ENCODE results near the gene DNAAF3. TPM values are rescaled to one million over a fixed set of nuclear protein-coding genes. Genes with fewer than 3 reads are reported as not detected.

DNAAF3 gene
- total RNA-seq, 1 experiment from 2014 or later: 4.9 TPM

GRCh38 chr19:55209693-55210472 is 43.5 kb upstream of the DNAAF3 start:
- no peak for TF ChIP-seq CTCF (IDR thresholded peaks at IDR 0.05; ENCODE audit: unreplicated experiment)
- DNase-seq (ENCODE audit: unreplicated experiment): peak; percentile 87
- no peaks in the 10 kb centered on the region for H3K27me3 Mint-ChIP-seq (ENCODE audit: insufficient read depth, unreplicated experiment)
- H3K36me3 Mint-ChIP-seq (ENCODE audit: insufficient read depth, unreplicated experiment): peaks cover 10% of the 10 kb centered on the region
- H3K9me3 Mint-ChIP-seq (ENCODE audit: unreplicated experiment): no peaks in the 10 kb centered on the region
- BruUV-seq (replicated peaks): no TSS peak
- intact Hi-C loops (cut with micrococcal nuclease): no loop called here
- CTCF ChIA-PET: interaction anchor here (0.5 to 1.2 kb wide), 3 partner anchors 11 to 535 kb away, joined by 3 read pairs; no protein-coding TSS in a partner anchor
- H3K4me3 Mint-ChIP-seq (ENCODE audit: unreplicated experiment): peak overlapping the region; percentile 28
- peaks cover 21% of the 10 kb centered on the region for H3K4me1 Mint-ChIP-seq (ENCODE audit: insufficient read depth, unreplicated experiment)
- H3K27ac Mint-ChIP-seq (ENCODE audit: low read depth, unreplicated experiment): peak overlapping the region; percentile 37
- POLR2A ChIA-PET: interaction anchor here (0.7 to 1.7 kb wide), 4 partner anchors 20 to 572 kb away, joined by 3 to 6 read pairs (median 4); partner anchors contain the start of gene PPP6R1

- DNase-seq (ENCODE audit: unreplicated experiment): no peak
Observed at GRCh38 chr19:55208880-55209692, 42.7 kb upstream of the DNAAF3 start, which contains the start of gene PTPRH. Gene PTPRH (minus strand): TSS chr19:55209501. CDS start chr19:55209433, 68 bp downstream.

GRCh38 chr19:55206664-55207500 is 40.5 kb upstream of the DNAAF3 start:
- intact Hi-C loops (cut with micrococcal nuclease): loop anchor here (2.0 kb wide), 1 partner anchor 18 kb away; no protein-coding TSS in a partner anchor
- Mint-ChIP-seq H3K4me3 (ENCODE audit: unreplicated experiment) (peak overlapping the region; percentile 66), H3K27me3 (ENCODE audit: insufficient read depth, unreplicated experiment) (no peaks in the 10 kb centered on the region), H3K27ac (ENCODE audit: low read depth, unreplicated experiment) (peak overlapping the region; percentile 91), H3K4me1 (ENCODE audit: insufficient read depth, unreplicated experiment) (peaks cover 21% of the 10 kb centered on the region), H3K9me3 (ENCODE audit: unreplicated experiment) (no peaks in the 10 kb centered on the region), H3K36me3 (ENCODE audit: insufficient read depth, unreplicated experiment) (peaks cover 10% of the 10 kb centered on the region)
- peak; percentile 93 for DNase-seq (ENCODE audit: unreplicated experiment)
- POLR2A ChIA-PET: interaction anchor here (0.7 to 1.9 kb wide), 6 partner anchors 9 to 61 kb away, joined by 3 to 12 read pairs (median 6); partner anchors contain the start of gene SYT5
- BruUV-seq (replicated peaks): no TSS peak
- CTCF ChIA-PET: interaction anchor here (0.5 kb wide), 1 partner anchor 69 kb away, joined by 3 read pairs; no protein-coding TSS in a partner anchor
- no peak for TF ChIP-seq CTCF (IDR thresholded peaks at IDR 0.05; ENCODE audit: unreplicated experiment)

More at GRCh38 chr19:55208880-55209692, 42.7 kb upstream of the DNAAF3 start, which contains the start of gene PTPRH:
- H3K4me1 Mint-ChIP-seq (ENCODE audit: insufficient read depth, unreplicated experiment): peaks cover 21% of the 10 kb centered on the region
- no peaks in the 10 kb centered on the region for H3K27me3 Mint-ChIP-seq (ENCODE audit: insufficient read depth, unreplicated experiment)
- POLR2A ChIA-PET: interaction anchor here (0.9 to 1.7 kb wide), 3 partner anchors 20 to 58 kb away, joined by 3 to 6 read pairs (median 3); partner anchors contain the start of gene PPP6R1
- no peak for TF ChIP-seq CTCF (IDR thresholded peaks at IDR 0.05; ENCODE audit: unreplicated experiment)
- CTCF ChIA-PET: interaction anchor here (0.5 to 1.2 kb wide), 4 partner anchors 10 to 534 kb away, joined by 3 read pairs; no protein-coding TSS in a partner anchor
- peaks cover 10% of the 10 kb centered on the region for H3K36me3 Mint-ChIP-seq (ENCODE audit: insufficient read depth, unreplicated experiment)
- peak within 1 kb of the TSS; percentile 37 for H3K27ac Mint-ChIP-seq (ENCODE audit: low read depth, unreplicated experiment)
- intact Hi-C loops (cut with micrococcal nuclease): no loop called here
- BruUV-seq (replicated peaks): no TSS peak
- H3K4me3 Mint-ChIP-seq (ENCODE audit: unreplicated experiment): peak within 1 kb of the TSS; percentile 28
- no peaks in the 10 kb centered on the region for H3K9me3 Mint-ChIP-seq (ENCODE audit: unreplicated experiment)

All from MCF 10A (cell line).